K562 (cell line): Measurements from ENCODE around the gene FAM53A. TPM values are rescaled to one million over a fixed set of nuclear protein-coding genes. Genes with fewer than 3 reads are reported as not detected.

Experiments
- ATAC-seq: fragments of 200-7000 bp; cut with Tn5 transposase; 3 replicates; pipeline ENCODE4 v1.9.1; 2020; ENCODE audit warnings: moderate library complexity
- BruUV-seq: library from RNA; stranded (reverse); fragments of 400-500 nt; replicated peaks from 2 replicates; lab custom pipeline; 2021; lab: Mats Ljungman, UMichigan
- CTCF ChIA-PET: fragments of 300-600 bp; formaldehyde crosslinking; extraction: SDS; loops from one replicate; lab custom pipeline; 2021; ENCODE audit warnings: low intra/inter-chr PET ratio; lab: Yijun Ruan, JAX
- POLR2A ChIA-PET: fragments of 300-600, 350-650 bp; sonication (Branson Sonifier 250); formaldehyde crosslinking; extraction: SDS; loops from one replicate; lab custom pipeline; 2021; ENCODE audit warnings: antibody characterized with exemption, inconsistent platforms; lab: Yijun Ruan, JAX
- DNase-seq, 4 experiments: peaks; one replicate each; pipeline versions ENCODE4 v3.0.0 to v3.0.0-alpha.2; 2011 to 2018; ENCODE audit warnings: low spot score in 3 of 4, mixed read lengths in 3 of 4; ENCODE audit errors: extremely low read depth in 1 of 4
- FAIRE-seq: peaks from 2 replicates; lab custom pipeline; 2011; peaks lifted over from hg19 to GRCh38; lab: Jason Lieb, UNC
- H2AFZ ChIP-seq: 2 replicates; pipeline ENCODE4 v1.6.0; 2011; ENCODE audit warnings: low read depth, low read length, control low read depth, inconsistent platforms
- H3K27ac ChIP-seq: fragments of 200-600 bp; 3 replicates; pipeline ENCODE4 v1.8.0; 2011; ENCODE audit warnings: low read depth, mild to moderate bottlenecking, control low read depth, inconsistent platforms, low read length, moderate library complexity, mixed read lengths; ENCODE audit errors: extremely low read depth
- H3K27me3 ChIP-seq, 2 experiments: fragments of 300-600 bp in 1 of 2; 2 replicates in 1 of 2; 3 replicates in 1 of 2; pipeline versions ENCODE4 v1.6.0 to v1.8.0; 2011; ENCODE audit warnings: inconsistent platforms in 2 of 2, low read length in 2 of 2, mild to moderate bottlenecking in 1 of 2, mixed read lengths in 1 of 2, moderate library complexity in 1 of 2; ENCODE audit not compliant: control insufficient read depth in 2 of 2, insufficient read depth in 2 of 2
- H3K36me3 ChIP-seq: fragments of 300-600 bp; 3 replicates; pipeline ENCODE4 v1.8.0; 2011; ENCODE audit warnings: mild to moderate bottlenecking, low read length, inconsistent platforms; ENCODE audit not compliant: control insufficient read depth, insufficient read depth
- H3K4me1 ChIP-seq, 2 experiments: fragments of 200-600 bp in 1 of 2; replicated peaks in 1 of 2; 2 replicates in 1 of 2; 3 replicates in 1 of 2; pipeline versions ENCODE4 v1.5.1 to v1.8.0; 2011; ENCODE audit warnings: inconsistent platforms in 2 of 2, low read length in 2 of 2, mild to moderate bottlenecking in 1 of 2, mixed read lengths in 1 of 2, moderate library complexity in 1 of 2; ENCODE audit not compliant: control insufficient read depth in 2 of 2, insufficient read depth in 2 of 2
- H3K4me2 ChIP-seq: 2 replicates; pipeline ENCODE4 v1.6.1; 2011; ENCODE audit warnings: low read length, control low read depth, inconsistent platforms, mixed read lengths; ENCODE audit not compliant: insufficient read depth
- H3K4me3 ChIP-seq: fragments of 200-600 bp; sonication (generic), shearing (Covaris generic); 2 replicates; pipeline ENCODE4 v1.5.1; 2016; ENCODE audit warnings: control low read depth, inconsistent platforms
- H3K79me2 ChIP-seq: fragments of 200-600 bp; 3 replicates; pipeline ENCODE4 v1.8.0; 2011; ENCODE audit warnings: low read length, inconsistent platforms; ENCODE audit not compliant: control insufficient read depth, insufficient read depth
- H3K9ac ChIP-seq, 2 experiments: 2 replicates each; pipeline versions ENCODE4 v1.6.0 to v1.6.1; 2011; ENCODE audit warnings: low read depth in 2 of 2, low read length in 2 of 2, control low read depth in 1 of 2, inconsistent platforms in 1 of 2, mild to moderate bottlenecking in 1 of 2, mixed read lengths in 1 of 2; ENCODE audit not compliant: insufficient read depth in 1 of 2
- H3K9me1 ChIP-seq: one replicate; pipeline ENCODE4 v1.6.0; 2011; ENCODE audit warnings: inconsistent platforms, mild to moderate bottlenecking, low read length, moderate library complexity; ENCODE audit not compliant: control insufficient read depth, insufficient read depth
- H3K9me3 ChIP-seq: replicated peaks from 2 replicates; pipeline ENCODE4 v1.5.1; 2011; ENCODE audit warnings: low read depth, low read length, inconsistent platforms; ENCODE audit not compliant: control insufficient read depth, insufficient read depth
- H4K20me1 ChIP-seq: replicated peaks from 2 replicates; pipeline ENCODE4 v1.6.1; 2011; ENCODE audit warnings: low read length, inconsistent platforms, mixed read lengths; ENCODE audit not compliant: control insufficient read depth, insufficient read depth
- CBX2 ChIP-seq: fragments of 200-600 bp; sonication (generic); IDR thresholded peaks from one replicate; pipeline ENCODE4 v1.6.1; 2012; ENCODE audit warnings: mild to moderate bottlenecking, low read length, inconsistent platforms; ENCODE audit not compliant: insufficient read depth, poor library complexity, severe bottlenecking
- DPF2 ChIP-seq: fragments of 450-650 bp; IDR thresholded peaks from 2 replicates; pipeline ENCODE4 v1.6.1; 2016
- HMG20A ChIP-seq: fragments of 450-650 bp; formaldehyde crosslinking; conservative IDR thresholded peaks from 2 replicates; pipeline ENCODE4 v1.4.0; 2020; ENCODE audit warnings: mild to moderate bottlenecking, mixed read lengths
- POLR2G ChIP-seq: fragments of 200-400 bp; formaldehyde crosslinking; IDR thresholded peaks from 2 replicates; pipeline ENCODE4 v1.6.1; 2017; ENCODE audit warnings: low read depth, mild to moderate bottlenecking, antibody characterized with exemption, low read length, moderate library complexity
- UBTF ChIP-seq, 2 experiments: IDR thresholded peaks; 2 replicates each; pipeline ENCODE4 v1.6.1; 2012; ENCODE audit warnings: improper control_type of control experiment in 2 of 2, low read depth in 2 of 2, low read length in 2 of 2, borderline replicate concordance in 1 of 2
- USF1 ChIP-seq: sonication (generic); formaldehyde crosslinking; IDR thresholded peaks from 2 replicates; pipeline ENCODE4 v1.9.0; 2022; ENCODE audit warnings: mild to moderate bottlenecking, missing genetic modification reagents
- ZFP36 ChIP-seq: fragments of 150-350 bp; IDR thresholded peaks from 2 replicates; pipeline ENCODE4 v1.6.1; 2018; ENCODE audit warnings: low read length, low read depth; ENCODE audit not compliant: partially characterized antibody
- WGBS: fragments of 100-300 bp; shearing (Covaris generic); methylation state at CpG from one replicate; pipeline ENCODE4 v1.1.6; 2016; ENCODE audit warnings: low coverage, mixed read lengths; ENCODE audit not compliant: insufficient coverage; ENCODE audit errors: missing lambda C conversion rate; 5-methylcytosine and 5-hydroxymethylcytosine counted together
- in situ Hi-C: fragments of 300-500 bp; cut with MboI; formaldehyde crosslinking; loops from 4 replicates; pipeline ENCODE4 v1.15.0; 2018; ENCODE audit warnings: inconsistent platforms, mixed read lengths
- intact Hi-C: fragments of 100-400 bp; cut with micrococcal nuclease; formaldehyde crosslinking; loops from 2 replicates; pipeline ENCODE4 v1.14.2; 2022
- polyA plus RNA-seq, 8 experiments: library from polyadenylated mRNA; depleted of rRNA in 4 of 8; stranded (reverse) in 5 of 8; unstranded in 3 of 8; fragments of >200 nt; fragmentation: Nextera tagmentation in 2 of 8; fragmentation: Illumina TruSeq in 1 of 8; extraction: Ambion mirVana in 2 of 8; extraction: Trizol in 1 of 8; gene quantifications; 2 replicates each; pipeline versions ENCODE4 v1.2.1 to v1.2.3, GENCODE V29; 2011 to 2014; ENCODE audit warnings: inconsistent platforms in 1 of 8, missing spikeins in 1 of 8
- total RNA-seq, 7 experiments: library from RNA; depleted of rRNA in 6 of 7; stranded (reverse); fragments of >200 nt in 6 of 7; fragmentation: Illumina TruSeq in 2 of 7; extraction: Trizol in 2 of 7; gene quantifications; 2 replicates each; pipeline versions ENCODE4 v1.2.1 to v1.2.3, GENCODE V29; 2011 to 2021; ENCODE audit warnings: low replicate concordance in 1 of 7

Gene FAM53A
- total and polyA plus RNA-seq, 9 of the 15 experiments (the other 6 are each of a cell fraction or from before 2014, with no cell fraction given): 0.53 to 2.7 (median 1.4) TPM; not detected in 2

- Histone ChIP-seq H3K36me3 (peaks cover 76% of the 10 kb centered on the region; the same call in 2 of the 3 replicates), H3K9me3 (no peaks in the 10 kb centered on the region), H3K4me2 (no peak overlapping the region), H4K20me1 (peaks cover 23% of the 10 kb centered on the region), H3K9me1 (no peaks in the 10 kb centered on the region), H3K27ac (no peak overlapping the region), H3K79me2 (peaks cover 85% of the 10 kb centered on the region), H3K4me1 (peaks cover 10 to 50% of the 10 kb centered on the region in 2 experiments; a peak in 4 of 5 replicates), H3K27me3 (no peaks in the 10 kb centered on the region)
- no peak for DNase-seq
- intact Hi-C loops (loop anchor here (10.0 kb wide), 1 partner anchor 371 kb away; no protein-coding TSS in a partner anchor), in situ Hi-C loops (no loop called here)
- no TSS peak for BruUV-seq
- CTCF ChIA-PET: interaction anchor here (1.1 to 2.2 kb wide), 3 partner anchors 33 to 369 kb away, joined by 4 to 20 read pairs (median 5); no protein-coding TSS in a partner anchor
- no peak for ATAC-seq
- no peak for TF ChIP-seq CBX2
- peak; percentile 18; the same call in 1 of the 2 replicates for TF ChIP-seq POLR2G
- TF ChIP-seq, all 486 proteins: peak for 1
- no peak for FAIRE-seq
- POLR2A ChIA-PET: interaction anchor here (0.6 to 0.7 kb wide), 2 partner anchors 32 to 182 kb away, joined by 3 to 4 read pairs; no protein-coding TSS in a partner anchor
- H3K4me3 ChIP-seq: no peak overlapping the region
- no peak overlapping the region for H2AFZ ChIP-seq
- peak overlapping the region in 1 of 2 experiments; percentile 71; a peak in 2 of 4 replicates for H3K9ac ChIP-seq
- 82% methylated on average over 9 of the region's 10 CpGs for WGBS
Observed at GRCh38 chr4:1725521-1725920, 41.4 kb upstream of the FAM53A start.

- DNase-seq: no peak
- Histone ChIP-seq H3K27me3 (no peaks in the 10 kb centered on the region), H3K4me3 (peak overlapping the region; percentile 98), H3K4me1 (peaks cover 10 to 60% of the 10 kb centered on the region in 2 experiments; a peak in 4 of 5 replicates), H3K9me3 (no peaks in the 10 kb centered on the region), H4K20me1 (peaks cover 14% of the 10 kb centered on the region), H3K27ac (peak overlapping the region; percentile 95; the same call in 2 of the 3 replicates), H3K9ac (peak overlapping the region; percentile 90 to 95; a peak in 2 of 4 replicates), H3K79me2 (peaks cover 85% of the 10 kb centered on the region), H2AFZ (no peak overlapping the region), H3K36me3 (peaks cover 63% of the 10 kb centered on the region; the same call in 2 of the 3 replicates), H3K4me2 (peak overlapping the region; percentile 77; the same call in 1 of the 2 replicates), H3K9me1 (no peaks in the 10 kb centered on the region)
- POLR2A ChIA-PET: interaction anchor here (0.5 to 4.7 kb wide), 4 partner anchors 10 to 371 kb away, joined by 3 to 32 read pairs (median 3); partner anchors contain the start of gene SLBP
- 82% methylated on average over 12 of the region's 12 CpGs for WGBS
- ATAC-seq: no peak
- in situ Hi-C loops: no loop called here
- intact Hi-C loops: loop anchor here (10.0 kb wide), 1 partner anchor 368 kb away; no protein-coding TSS in a partner anchor
- CTCF ChIA-PET: no interaction called here
- FAIRE-seq: no peak
- TSS peak; percentile 36 for BruUV-seq
- no peak for TF ChIP-seq UBTF (IDR thresholded peaks at IDR 0.05; ENCODE audit: borderline replicate concordance in 1 of 2, low read depth in 2 of 2, low read length in 2 of 2)
- TF ChIP-seq HMG20A: no peak
- TF ChIP-seq DPF2: no peak
- TF ChIP-seq ZFP36: no peak
- 0 out of 2 replicates have a peak, but pooled peaks have one; percentile 21 for TF ChIP-seq USF1
Observed at GRCh38 chr4:1723131-1723801, 39.2 kb upstream of the FAM53A start.
